ENCODE measurements around the gene SWSAP1. TPM values are rescaled to one million over a fixed set of nuclear protein-coding genes. Genes with fewer than 3 reads are reported as not detected.

Gene SWSAP1
- total RNA-seq, 1 experiment from 2014 or later: 3.9 TPM

DNA sequence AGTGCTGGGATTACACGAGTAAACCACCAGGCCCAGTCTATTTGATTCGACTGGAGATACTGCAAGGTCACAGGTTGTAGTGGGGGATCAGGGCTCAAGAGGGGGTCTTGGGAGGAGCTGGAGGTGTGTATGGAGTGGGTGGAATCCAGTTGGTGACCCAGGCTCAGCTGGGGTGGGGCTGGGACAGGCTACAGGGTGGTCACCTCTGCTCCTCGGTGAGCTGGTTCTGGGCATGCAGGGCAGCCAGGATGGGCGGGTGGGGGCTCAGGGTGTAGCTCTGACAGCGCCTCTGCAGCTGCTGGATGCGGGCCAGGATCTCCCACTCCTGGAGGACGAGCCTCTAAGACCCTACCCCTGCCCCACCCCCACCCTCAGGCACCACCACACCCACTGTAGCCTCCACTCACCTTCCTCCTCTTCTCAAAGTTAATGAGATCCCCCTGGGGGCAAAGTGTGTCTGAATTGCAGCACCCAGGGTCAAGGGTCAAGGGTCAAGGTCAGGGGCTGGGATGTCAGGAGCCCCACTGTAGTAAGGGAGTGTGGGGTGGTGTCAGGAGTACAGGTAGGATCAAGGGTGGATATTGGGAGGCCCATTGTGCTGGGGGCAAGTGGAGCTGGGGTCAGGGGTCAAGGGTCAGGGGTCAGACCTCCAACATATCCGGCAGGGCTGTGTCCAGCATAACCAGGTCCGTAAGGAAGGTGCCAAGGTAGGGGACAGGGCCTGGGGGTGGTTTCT, 27.5 kb downstream of the SWSAP1 start:
- Mint-ChIP-seq H3K36me3 (ENCODE audit: insufficient read depth, unreplicated experiment) (peaks cover 15% of the 10 kb centered on the region), H3K27me3 (ENCODE audit: insufficient read depth, unreplicated experiment) (no peaks in the 10 kb centered on the region), H3K4me1 (ENCODE audit: low read depth, unreplicated experiment) (no peaks in the 10 kb centered on the region), H3K27ac (ENCODE audit: unreplicated experiment) (no peak overlapping the region), H3K9me3 (ENCODE audit: unreplicated experiment) (no peaks in the 10 kb centered on the region), H3K4me3 (ENCODE audit: unreplicated experiment) (no peak overlapping the region)
- ChIA-PET POLR2A (interaction anchor here (0.6 to 0.9 kb wide), 2 partner anchors 18 to 89 kb away, joined by 3 to 9 read pairs; no protein-coding TSS in a partner anchor), CTCF (no interaction called here)
- no peaks in the 10 kb centered on the region; the same call in none of the 2 replicates for H3K36me3 ChIP-seq (ENCODE audit: control insufficient read depth, insufficient read depth, low read length)
- intact Hi-C loops (cut with micrococcal nuclease; ENCODE audit: unreplicated experiment): no loop called here
- TF ChIP-seq, protein P1, sequence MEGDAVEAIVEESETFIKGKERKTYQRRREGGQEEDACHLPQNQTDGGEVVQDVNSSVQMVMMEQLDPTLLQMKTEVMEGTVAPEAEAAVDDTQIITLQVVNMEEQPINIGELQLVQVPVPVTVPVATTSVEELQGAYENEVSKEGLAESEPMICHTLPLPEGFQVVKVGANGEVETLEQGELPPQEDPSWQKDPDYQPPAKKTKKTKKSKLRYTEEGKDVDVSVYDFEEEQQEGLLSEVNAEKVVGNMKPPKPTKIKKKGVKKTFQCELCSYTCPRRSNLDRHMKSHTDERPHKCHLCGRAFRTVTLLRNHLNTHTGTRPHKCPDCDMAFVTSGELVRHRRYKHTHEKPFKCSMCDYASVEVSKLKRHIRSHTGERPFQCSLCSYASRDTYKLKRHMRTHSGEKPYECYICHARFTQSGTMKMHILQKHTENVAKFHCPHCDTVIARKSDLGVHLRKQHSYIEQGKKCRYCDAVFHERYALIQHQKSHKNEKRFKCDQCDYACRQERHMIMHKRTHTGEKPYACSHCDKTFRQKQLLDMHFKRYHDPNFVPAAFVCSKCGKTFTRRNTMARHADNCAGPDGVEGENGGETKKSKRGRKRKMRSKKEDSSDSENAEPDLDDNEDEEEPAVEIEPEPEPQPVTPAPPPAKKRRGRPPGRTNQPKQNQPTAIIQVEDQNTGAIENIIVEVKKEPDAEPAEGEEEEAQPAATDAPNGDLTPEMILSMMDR (IDR thresholded peaks at IDR 0.05; ENCODE audit: insufficient read depth in 1 of 2, low read depth in 1 of 2, low read length in 1 of 2, severe bottlenecking in 1 of 2, unreplicated experiment in 1 of 2): no peak
- H3K4me1 ChIP-seq: no peaks in the 10 kb centered on the region
- no peak for DNase-seq
- H3K27me3 ChIP-seq (replicated peaks; ENCODE audit: control insufficient read depth, insufficient read depth, low read length): no peaks in the 10 kb centered on the region
- no peak overlapping the region for H3K4me3 ChIP-seq (ENCODE audit: low read depth, low read length)
- H3K9me3 ChIP-seq: no peaks in the 10 kb centered on the region
- no TSS peak for BruUV-seq (replicated peaks)

DNA sequence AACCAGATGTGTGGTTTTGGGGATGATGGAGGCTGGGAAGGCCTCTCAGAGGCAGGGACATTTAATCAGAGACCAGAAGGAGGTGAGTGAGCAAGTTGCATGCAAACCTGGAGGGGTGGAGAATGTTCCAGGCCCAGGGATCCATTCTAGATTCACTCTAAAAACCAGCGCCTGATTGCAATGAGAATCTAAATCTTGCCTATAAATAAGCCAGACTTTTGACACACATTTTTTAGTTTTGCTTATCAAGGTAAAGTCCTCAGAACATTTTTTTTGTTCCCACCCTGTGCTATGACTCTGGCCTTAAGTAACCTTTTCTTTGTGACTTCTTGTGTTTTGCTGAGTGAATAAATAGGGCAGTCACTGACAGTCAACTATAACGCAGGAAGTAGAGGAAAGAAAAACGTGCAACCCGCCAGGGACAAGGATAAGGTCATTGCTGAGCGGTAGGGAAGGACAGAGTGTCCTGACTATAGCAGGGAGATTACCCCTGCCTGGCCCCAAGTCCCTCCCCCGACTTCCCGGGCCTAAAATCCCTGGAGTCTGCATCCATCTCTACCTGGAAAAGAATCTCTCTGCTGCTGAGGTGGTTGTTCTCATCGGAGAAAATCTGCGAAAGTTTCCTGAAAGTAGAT, 30.2 kb downstream of the SWSAP1 start:
- POLR2A ChIA-PET: interaction anchor here (1.0 kb wide), 1 partner anchor 24 kb away, joined by 5 read pairs; no protein-coding TSS in a partner anchor
- no peaks in the 10 kb centered on the region for H3K4me1 Mint-ChIP-seq (ENCODE audit: low read depth, unreplicated experiment)

More for the DNA sequence above, 30.2 kb downstream of the SWSAP1 start:
- Mint-ChIP-seq H3K9me3 (ENCODE audit: unreplicated experiment) (no peaks in the 10 kb centered on the region), H3K27me3 (ENCODE audit: insufficient read depth, unreplicated experiment) (no peaks in the 10 kb centered on the region), H3K27ac (ENCODE audit: unreplicated experiment) (no peak overlapping the region), H3K36me3 (ENCODE audit: insufficient read depth, unreplicated experiment) (peaks cover 13% of the 10 kb centered on the region), H3K4me3 (ENCODE audit: unreplicated experiment) (no peak overlapping the region)
- Histone ChIP-seq H3K4me1 (no peaks in the 10 kb centered on the region), H3K36me3 (ENCODE audit: control insufficient read depth, insufficient read depth, low read length) (no peaks in the 10 kb centered on the region; the same call in 1 of the 2 replicates), H3K27me3 (replicated peaks; ENCODE audit: control insufficient read depth, insufficient read depth, low read length) (no peaks in the 10 kb centered on the region), H3K9me3 (no peaks in the 10 kb centered on the region), H3K4me3 (ENCODE audit: low read depth, low read length) (no peak overlapping the region)
- TF ChIP-seq, protein P1 (IDR thresholded peaks at IDR 0.05; ENCODE audit: insufficient read depth in 1 of 2, low read depth in 1 of 2, low read length in 1 of 2, severe bottlenecking in 1 of 2, unreplicated experiment in 1 of 2): no peak
- no TSS peak for BruUV-seq (replicated peaks)
- DNase-seq: no peak
- CTCF ChIA-PET: no interaction called here
- intact Hi-C loops (cut with micrococcal nuclease; ENCODE audit: unreplicated experiment): no loop called here

Measured in Caco-2 (cell line).